Mucosa of descending colon (tissue), 3 donors: ENCODE data around the gene SH2D1A. TPM values are rescaled to one million over a fixed set of nuclear protein-coding genes. Genes with fewer than 3 reads are reported as not detected.

Experiments
- ATAC-seq: fragments of 200-7000 bp; cut with Tn5 transposase; one replicate; pipeline ENCODE4 v1.9.1; 2020; ENCODE audit warnings: mild to moderate bottlenecking, moderate library complexity
- DNase-seq, 3 donors: peaks; one replicate each; pipeline ENCODE4 v3.0.0-alpha.2; 2020
- H3K36me3 ChIP-seq: fragments of 200-600 bp; one replicate; pipeline ENCODE4 v1.8.0; 2021; ENCODE audit warnings: low read depth, mild to moderate bottlenecking
- H3K4me1 ChIP-seq: fragments of 200-600 bp; one replicate; pipeline ENCODE4 v1.8.0; 2021; ENCODE audit warnings: low read depth, mild to moderate bottlenecking
- H3K4me3 ChIP-seq: fragments of 200-600 bp; one replicate; pipeline ENCODE4 v1.8.0; 2021; ENCODE audit warnings: mild to moderate bottlenecking
- H3K9me3 ChIP-seq: fragments of 200-600 bp; one replicate; pipeline ENCODE4 v1.8.0; 2021; ENCODE audit warnings: mild to moderate bottlenecking
- CTCF ChIP-seq: fragments of 200-600 bp; IDR thresholded peaks from one replicate; pipeline ENCODE4 v1.8.0; 2022; ENCODE audit warnings: antibody characterized with exemption, mild to moderate bottlenecking
- intact Hi-C, 2 donors: fragments of 100-400 bp; cut with DNase I in 1 of 2; cut with micrococcal nuclease in 1 of 2; formaldehyde crosslinking; loops; one replicate each; pipeline versions ENCODE4 v1.11.0 to v1.11.1; 2022; cut with DNase I, micrococcal nuclease
- total RNA-seq, 3 donors: library from RNA; stranded (reverse); fragmentation: NEBNext Ultra II Directional in 2 of 3; extraction: Animal tissue kit (Norgen Biotek cat#: 25700) in 2 of 3; gene quantifications; one replicate each; pipeline versions ENCODE4 v1.2.1 to v1.2.4, GENCODE V29; 2021 to 2023
- donor health status: DM: no; HTN: no; CAD: no; lungs with moderate emphysema.
- donor health status: DM: no; HTN: no; CAD: no.
- donor health status: DM: no; HTN: yes; CAD: no.

SH2D1A gene
- total RNA-seq, 3 donors from 2014 or later, result 0.32 to 0.75 (median 0.55) TPM

DNA sequence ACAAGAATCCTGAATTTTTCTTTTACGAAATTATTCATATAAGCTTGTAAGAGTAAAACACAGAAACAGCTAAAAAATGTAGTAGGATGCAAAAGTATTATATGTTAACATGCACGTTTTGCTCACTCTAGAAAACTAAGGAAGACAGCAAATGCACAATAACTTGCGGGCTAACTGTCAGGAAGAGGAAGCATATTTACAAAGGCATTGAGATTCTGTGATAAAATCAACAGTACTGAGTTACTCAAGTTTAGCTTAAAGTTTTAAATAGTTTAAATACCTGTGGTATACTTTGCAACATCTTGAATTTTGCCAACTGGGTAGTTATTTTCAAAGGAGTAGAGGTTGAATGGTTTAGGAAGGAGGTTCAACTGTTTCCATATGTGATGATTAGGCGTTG, 37.0 kb downstream of the SH2D1A start:
- intact Hi-C loops, result no loop called here
- TF ChIP-seq CTCF, result no peak
- no peak for ATAC-seq
- no peak for DNase-seq
- no peak overlapping the region for H3K4me3 ChIP-seq
- no peaks in the 10 kb centered on the region for H3K9me3 ChIP-seq
- no peaks in the 10 kb centered on the region for H3K36me3 ChIP-seq
- H3K4me1 ChIP-seq, result no peaks in the 10 kb centered on the region

DNA sequence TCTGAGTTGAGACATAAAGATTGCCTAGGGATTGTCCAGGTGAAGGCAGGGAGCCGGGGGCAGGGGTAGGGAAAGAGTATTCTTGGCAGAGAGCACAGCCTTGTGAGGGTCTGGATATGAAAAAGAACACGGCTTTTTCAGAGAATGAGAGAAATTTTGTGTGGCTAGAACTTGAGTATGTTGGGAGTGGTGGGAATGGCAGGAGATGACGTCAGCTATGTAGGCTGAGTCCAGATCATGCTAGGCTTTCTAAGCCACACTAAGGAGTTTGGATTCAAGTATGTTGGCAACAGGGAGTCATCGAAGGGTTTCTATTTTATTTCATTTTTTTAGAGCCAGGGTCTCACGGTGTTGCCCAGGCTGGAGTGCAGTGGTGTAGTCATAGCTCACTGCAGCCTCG, 40.0 kb downstream of the SH2D1A start:
- no peak for TF ChIP-seq CTCF
- no peaks in the 10 kb centered on the region for H3K4me1 ChIP-seq
- intact Hi-C loops, result no loop called here
- H3K9me3 ChIP-seq, result no peaks in the 10 kb centered on the region
- no peak overlapping the region for H3K4me3 ChIP-seq
- no peaks in the 10 kb centered on the region for H3K36me3 ChIP-seq
- ATAC-seq (no peak), DNase-seq (no peak)

GRCh38 chrX:124388562-124388961, 42.2 kb downstream of the SH2D1A start:
- intact Hi-C loops, result no loop called here
- peak; percentile 65 for ATAC-seq
- Histone ChIP-seq H3K4me3 (no peak overlapping the region), H3K9me3 (no peaks in the 10 kb centered on the region), H3K4me1 (no peaks in the 10 kb centered on the region), H3K36me3 (no peaks in the 10 kb centered on the region)
- peak in 2 of 3 donors; percentile 25 to 36 for DNase-seq
- TF ChIP-seq CTCF, result peak; percentile 25

- intact Hi-C loops, result no loop called here
- no peak for ATAC-seq
Measured at GRCh38 chrX:124392794-124393193, 46.4 kb downstream of the SH2D1A start.

DNA sequence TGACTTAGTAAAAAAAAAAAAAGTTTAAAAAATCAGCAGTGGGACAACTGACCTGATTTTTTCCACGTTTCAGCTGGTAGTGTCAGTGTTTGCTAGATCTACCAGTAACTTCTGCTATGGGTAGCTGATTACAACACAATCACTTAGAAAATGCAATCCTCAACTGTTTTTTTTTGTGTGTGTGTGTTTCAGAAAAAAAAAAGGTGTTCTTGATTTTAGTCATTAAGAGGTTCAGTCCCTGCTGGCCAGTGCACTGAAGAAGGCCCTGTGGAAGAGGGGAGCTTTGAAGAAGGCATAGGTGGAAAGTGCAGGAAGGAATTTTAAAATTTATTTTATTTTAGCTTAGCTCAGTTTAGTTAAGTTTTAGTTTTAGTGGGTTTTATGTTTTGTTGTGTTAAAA, 46.9 kb downstream of the SH2D1A start:
- ATAC-seq, result no peak
- no peak for TF ChIP-seq CTCF

More at GRCh38 chrX:124392794-124393193, 46.4 kb downstream of the SH2D1A start:
- Histone ChIP-seq H3K4me1 (no peaks in the 10 kb centered on the region), H3K4me3 (no peak overlapping the region), H3K9me3 (no peaks in the 10 kb centered on the region), H3K36me3 (no peaks in the 10 kb centered on the region)
- no peak for DNase-seq
- no peak for TF ChIP-seq CTCF

DNA sequence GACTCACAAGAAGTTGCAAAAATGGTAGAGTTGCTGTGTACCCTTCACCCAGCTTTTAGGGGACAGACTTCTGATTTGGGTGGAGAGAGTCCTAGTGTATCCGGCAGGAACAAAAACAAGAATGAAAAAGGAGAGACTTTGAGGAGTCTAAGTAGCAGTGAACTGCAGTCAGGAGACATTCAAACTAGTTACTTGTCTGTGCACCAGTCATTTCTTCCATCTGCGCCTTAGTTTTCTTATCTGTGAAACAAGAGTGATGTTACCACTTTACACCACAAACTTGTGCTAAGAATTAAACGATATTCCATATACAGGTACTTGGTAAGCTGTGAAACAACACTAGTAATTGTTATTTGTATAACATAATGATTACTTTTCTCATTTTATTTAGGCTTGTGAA, 47.3 kb downstream of the SH2D1A start:
- Histone ChIP-seq H3K4me1 (no peaks in the 10 kb centered on the region), H3K9me3 (no peaks in the 10 kb centered on the region), H3K36me3 (no peaks in the 10 kb centered on the region), H3K4me3 (no peak overlapping the region)
- TF ChIP-seq CTCF, result no peak
- intact Hi-C loops, result no loop called here
- ATAC-seq, result no peak
- DNase-seq, result no peak

More for the DNA sequence above, 46.9 kb downstream of the SH2D1A start:
- DNase-seq, result no peak
- Histone ChIP-seq H3K4me3 (no peak overlapping the region), H3K36me3 (no peaks in the 10 kb centered on the region), H3K4me1 (no peaks in the 10 kb centered on the region), H3K9me3 (no peaks in the 10 kb centered on the region)
- intact Hi-C loops, result no loop called here
